ENCODE results near the gene LIMS4. TPM values are rescaled to one million over a fixed set of nuclear protein-coding genes. Genes with fewer than 3 reads are reported as not detected.
"Not testable (repeated sequence)": the region's sequence is repeated elsewhere in the genome, so short reads cannot be mapped to it uniquely, and the experiment has no call there.

LIMS4 gene
- total RNA-seq, 1 donor from 2014 or later, result 0.31 TPM

- not testable (repeated sequence) for DNase-seq
Measured at GRCh38 chr2:110449127-110449947, 23.3 kb downstream of the LIMS4 start.

DNA sequence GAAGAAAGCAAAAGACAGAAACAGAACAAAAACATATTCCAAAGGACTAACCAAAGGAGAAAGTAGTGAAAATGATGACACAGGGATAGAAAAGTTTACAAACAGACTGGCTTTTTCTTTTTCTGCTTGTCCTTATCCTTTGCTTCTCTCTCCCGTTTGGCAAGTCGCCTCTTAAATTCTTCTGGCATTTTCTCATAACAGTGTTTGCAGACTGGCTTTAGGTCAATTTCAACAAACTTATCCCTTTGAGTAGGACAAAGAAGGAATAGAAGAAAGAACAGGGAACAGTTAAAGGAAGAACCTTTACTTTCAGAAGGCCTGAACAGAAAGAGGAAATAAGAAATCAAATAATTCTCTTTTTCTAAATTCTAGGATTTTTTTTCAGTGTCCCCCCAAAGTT lies 26.0 kb downstream of the LIMS4 start:
- not testable (repeated sequence) for DNase-seq

DNA sequence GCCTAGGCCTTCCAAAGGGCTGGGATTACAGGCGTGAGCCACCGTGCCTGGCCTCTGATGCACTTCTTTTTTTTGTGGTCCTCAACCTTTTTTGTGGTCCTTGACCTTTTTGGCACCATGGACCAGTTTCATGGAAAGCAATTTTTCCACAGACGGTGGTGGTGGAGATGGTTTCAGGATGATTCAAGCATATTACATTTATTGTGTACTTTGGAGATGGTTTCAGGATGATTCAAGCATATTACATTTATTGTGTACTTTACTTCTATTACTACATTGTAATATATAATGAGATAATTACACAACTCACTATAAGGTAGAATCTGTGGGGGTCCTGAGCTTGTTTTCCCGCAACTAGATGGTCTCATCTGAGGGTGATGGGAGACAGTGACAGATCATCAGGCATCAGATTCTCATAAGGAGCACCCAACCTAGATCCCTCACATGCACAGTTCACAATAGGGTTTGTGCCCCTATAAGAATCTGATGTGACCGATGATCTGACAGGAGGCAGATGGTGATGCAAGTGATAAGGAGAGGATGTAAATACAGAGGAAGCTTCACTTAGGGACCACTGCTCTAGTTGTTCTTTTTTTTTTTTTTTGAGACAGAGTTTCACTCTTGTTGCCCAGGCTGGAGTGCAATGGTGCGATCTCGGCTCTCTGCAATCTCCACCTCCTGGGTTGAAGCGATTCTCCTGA lies 29.2 kb downstream of the LIMS4 start:
- DNase-seq, result not testable (repeated sequence)

- not testable (repeated sequence) for DNase-seq
Measured at GRCh38 chr2:110441905-110442304, 30.7 kb downstream of the LIMS4 start.

DNA sequence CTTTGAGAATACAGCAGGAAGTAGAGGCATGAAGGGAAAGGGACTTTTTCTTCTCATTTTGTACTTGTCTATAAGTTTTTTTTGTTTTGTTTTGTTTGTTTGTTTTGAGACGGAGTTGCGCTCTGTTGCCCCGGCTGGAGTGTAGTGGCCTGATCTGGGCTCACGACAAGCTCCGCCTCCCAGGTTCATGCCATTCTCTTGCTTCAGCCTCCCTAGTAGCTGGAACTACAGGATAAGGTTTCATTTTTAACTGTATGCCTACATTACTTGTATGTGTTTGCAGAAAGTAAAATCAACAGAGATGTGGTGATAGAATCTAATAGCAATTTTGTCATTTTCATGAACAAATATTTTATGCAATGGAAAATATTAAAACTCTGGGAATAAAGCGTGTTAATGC lies 38.1 kb downstream of the LIMS4 start:
- DNase-seq, result not testable (repeated sequence)

DNA sequence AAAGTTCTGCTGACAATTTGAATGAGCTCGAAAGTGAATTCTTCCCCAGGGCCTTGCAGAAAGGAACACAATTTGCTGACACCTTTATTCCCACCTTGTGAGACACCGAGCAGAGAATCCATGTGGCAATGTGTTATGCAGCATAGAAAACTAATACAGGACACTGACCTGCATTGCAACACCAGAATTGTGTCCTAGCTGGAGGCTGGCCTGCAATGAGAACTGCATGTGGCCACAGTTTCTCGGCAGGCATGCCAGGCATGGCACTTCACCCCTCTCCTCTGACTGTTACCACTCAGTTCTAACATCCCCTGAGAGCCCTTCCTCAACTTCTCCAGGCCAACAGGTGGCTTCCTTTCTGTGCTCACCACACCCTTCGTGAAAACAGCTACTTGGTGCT lies 46.9 kb downstream of the LIMS4 start:
- not testable (repeated sequence) for DNase-seq

GRCh38 chr2:110424421-110424820 lies 48.2 kb downstream of the LIMS4 start:
- not testable (repeated sequence) for DNase-seq

DNA sequence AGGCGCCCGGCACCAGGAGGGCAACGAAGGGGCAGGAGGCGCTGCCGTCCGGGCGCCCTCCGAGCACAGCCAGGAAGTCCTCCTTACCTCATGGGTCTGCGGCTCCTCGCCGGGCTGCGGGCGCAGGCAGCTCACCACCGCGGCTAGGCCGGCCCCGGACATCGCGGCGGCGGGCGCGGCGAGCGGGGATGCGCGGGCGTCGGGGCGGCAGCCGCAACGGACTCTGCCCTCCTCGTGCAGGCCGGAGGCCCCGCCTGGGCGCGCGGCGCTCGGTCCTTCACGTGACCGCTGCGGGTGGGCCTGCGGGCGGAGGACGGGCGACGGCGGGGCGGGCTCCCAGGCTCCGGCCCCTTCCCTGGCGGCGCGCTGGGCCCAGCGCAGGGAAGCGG lies 49.0 kb downstream of the LIMS4 start:
- DNase-seq, result not testable (repeated sequence)

DNA sequence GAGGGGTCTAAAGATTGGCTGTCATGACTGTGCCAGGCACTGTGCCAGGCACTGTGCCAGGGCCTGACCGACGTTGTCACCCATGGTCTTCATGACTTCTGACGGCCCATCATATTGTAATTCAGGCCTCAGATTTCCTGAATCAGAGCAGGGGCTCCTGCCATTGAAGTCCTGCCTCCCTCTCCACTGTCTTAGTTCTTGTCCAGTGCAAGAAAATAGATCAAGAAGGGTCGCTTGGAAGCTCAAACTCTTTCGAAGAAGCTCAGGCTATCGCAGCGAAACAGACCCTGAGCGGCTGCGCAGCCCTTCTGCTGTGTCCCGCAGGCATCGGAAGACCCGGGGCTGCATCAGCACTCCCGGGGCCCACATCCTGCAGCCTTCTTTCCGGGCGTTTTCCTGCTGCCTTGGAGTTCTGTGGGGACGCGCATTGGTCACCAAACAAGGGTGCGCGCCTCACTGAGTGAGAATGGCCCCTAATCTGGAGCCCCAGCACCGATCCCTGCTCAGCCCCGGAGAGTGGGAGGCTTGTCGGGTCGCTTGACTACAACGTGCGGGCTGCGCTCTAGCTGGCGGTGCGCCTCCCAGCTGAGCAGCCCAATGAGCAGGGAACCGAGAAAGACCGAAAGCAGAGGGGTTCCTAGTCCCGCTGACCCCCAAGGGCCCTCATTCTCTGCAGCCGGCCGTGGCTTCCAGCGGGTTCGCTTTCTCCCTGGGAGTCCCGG lies 49.6 kb downstream of the LIMS4 start:
- not testable (repeated sequence) for DNase-seq

- DNase-seq, result not testable (repeated sequence)
Measured at GRCh38 chr2:110420641-110421354, 51.8 kb downstream of the LIMS4 start.

DNA sequence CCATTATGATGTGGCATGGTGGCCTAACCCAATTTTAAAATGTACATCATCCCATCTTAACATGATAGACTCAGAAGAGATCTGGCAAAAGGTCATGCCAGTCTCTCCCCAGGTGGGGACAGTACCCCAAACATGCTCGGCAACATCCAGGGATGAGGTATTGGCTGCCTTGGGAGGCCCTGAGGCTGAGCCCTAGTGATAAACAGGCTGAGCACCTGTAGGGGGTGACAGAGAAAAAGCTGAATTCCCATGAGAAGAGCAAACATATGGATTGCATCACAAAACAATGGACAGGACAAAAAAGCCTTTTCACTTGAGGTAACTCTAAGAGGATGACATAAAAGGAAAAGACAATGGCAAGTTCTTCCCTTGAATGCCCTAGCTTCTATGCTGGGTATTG lies 65.5 kb downstream of the LIMS4 start:
- not testable (repeated sequence) for DNase-seq

GRCh38 chr2:110404988-110405387 lies 67.6 kb downstream of the LIMS4 start:
- not testable (repeated sequence) for DNase-seq

GRCh38 chr2:110404246-110404645 lies 68.4 kb downstream of the LIMS4 start:
- DNase-seq, result not testable (repeated sequence)

GRCh38 chr2:110401001-110401618 lies 71.5 kb downstream of the LIMS4 start:
- DNase-seq, result not testable (repeated sequence)

GRCh38 chr2:110399378-110399777 lies 73.2 kb downstream of the LIMS4 start:
- not testable (repeated sequence) for DNase-seq

DNA sequence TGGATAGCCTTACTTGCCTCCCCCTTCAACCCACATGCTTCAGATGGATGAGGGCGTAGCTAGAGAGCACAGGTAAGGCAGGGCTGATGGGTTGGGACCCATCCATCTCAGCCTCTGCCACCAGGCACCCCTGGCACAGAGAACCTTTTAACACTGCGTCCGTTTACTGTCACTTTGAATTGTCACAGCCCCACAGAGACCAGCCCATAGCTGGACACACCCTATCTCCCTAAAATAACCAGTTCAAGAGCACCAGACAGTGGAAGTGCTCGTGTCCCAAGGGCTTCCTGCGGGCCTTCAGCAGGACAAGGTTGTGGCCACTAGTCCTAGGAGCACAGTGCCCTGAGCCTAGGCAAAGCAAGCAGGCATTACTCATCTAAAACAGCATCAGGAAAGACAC lies 76.6 kb downstream of the LIMS4 start:
- not testable (repeated sequence) for DNase-seq

Small RNA genes lying within 50 kb of the gene (small RNA-seq; reads per million reads assigned to genes)
- gene AC108938.1, result not detected

Other genes starting within 250 kb of the LIMS4 start
- 115 TPM for gene RGPD6, start 104.4 kb upstream of the LIMS4 start, total RNA-seq
- gene BUB1, start 205.2 kb upstream of the LIMS4 start, total RNA-seq, result 7.8 TPM